ENCODE data around the gene RHOF.
A peak's percentile ranks its signal among the peaks of the same experiment; 100 is the strongest.

DNA sequence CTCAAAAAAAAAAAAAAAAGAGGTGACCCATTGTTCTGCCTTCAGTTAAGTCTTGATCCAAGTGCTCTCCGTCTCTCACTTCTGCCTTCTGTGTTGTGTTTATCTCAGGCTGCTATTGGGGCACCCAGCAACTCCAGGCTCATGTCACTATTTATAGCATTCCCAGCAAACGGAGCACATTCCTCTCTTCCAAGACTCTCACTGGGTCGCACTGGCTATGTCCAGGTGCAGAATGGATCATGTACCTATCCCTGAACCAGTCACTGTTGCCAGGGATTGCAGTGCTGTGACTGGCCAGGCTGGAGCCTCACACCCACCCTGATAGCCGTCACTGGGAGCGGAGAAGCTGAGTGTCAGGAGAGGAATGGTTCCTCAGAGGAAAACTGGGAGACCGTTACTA is 31.2 kb downstream of the RHOF start:
- TF ChIP-seq, protein P1, sequence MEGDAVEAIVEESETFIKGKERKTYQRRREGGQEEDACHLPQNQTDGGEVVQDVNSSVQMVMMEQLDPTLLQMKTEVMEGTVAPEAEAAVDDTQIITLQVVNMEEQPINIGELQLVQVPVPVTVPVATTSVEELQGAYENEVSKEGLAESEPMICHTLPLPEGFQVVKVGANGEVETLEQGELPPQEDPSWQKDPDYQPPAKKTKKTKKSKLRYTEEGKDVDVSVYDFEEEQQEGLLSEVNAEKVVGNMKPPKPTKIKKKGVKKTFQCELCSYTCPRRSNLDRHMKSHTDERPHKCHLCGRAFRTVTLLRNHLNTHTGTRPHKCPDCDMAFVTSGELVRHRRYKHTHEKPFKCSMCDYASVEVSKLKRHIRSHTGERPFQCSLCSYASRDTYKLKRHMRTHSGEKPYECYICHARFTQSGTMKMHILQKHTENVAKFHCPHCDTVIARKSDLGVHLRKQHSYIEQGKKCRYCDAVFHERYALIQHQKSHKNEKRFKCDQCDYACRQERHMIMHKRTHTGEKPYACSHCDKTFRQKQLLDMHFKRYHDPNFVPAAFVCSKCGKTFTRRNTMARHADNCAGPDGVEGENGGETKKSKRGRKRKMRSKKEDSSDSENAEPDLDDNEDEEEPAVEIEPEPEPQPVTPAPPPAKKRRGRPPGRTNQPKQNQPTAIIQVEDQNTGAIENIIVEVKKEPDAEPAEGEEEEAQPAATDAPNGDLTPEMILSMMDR (IDR thresholded peaks at IDR 0.05), result no peak
- TF ChIP-seq POLR2A (IDR thresholded peaks at IDR 0.05), result peak in 1 of 2 donors; percentile 15
